Measurements from ENCODE around the gene TLCD1.
A peak's percentile ranks its signal among the peaks of the same experiment; 100 is the strongest.

TLCD1 gene

GRCh38 chr17:28719021-28719433, 7.0 kb downstream of the TLCD1 start (continued):
- TF ChIP-seq, protein P1, sequence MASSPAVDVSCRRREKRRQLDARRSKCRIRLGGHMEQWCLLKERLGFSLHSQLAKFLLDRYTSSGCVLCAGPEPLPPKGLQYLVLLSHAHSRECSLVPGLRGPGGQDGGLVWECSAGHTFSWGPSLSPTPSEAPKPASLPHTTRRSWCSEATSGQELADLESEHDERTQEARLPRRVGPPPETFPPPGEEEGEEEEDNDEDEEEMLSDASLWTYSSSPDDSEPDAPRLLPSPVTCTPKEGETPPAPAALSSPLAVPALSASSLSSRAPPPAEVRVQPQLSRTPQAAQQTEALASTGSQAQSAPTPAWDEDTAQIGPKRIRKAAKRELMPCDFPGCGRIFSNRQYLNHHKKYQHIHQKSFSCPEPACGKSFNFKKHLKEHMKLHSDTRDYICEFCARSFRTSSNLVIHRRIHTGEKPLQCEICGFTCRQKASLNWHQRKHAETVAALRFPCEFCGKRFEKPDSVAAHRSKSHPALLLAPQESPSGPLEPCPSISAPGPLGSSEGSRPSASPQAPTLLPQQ (tag by site-specific recombination; IDR thresholded peaks at IDR 0.05), result no peak
- no peak for TF ChIP-seq ZNF292 (tag by site-specific recombination; IDR thresholded peaks at IDR 0.05; ENCODE audit: borderline replicate concordance, low read depth)

DNA sequence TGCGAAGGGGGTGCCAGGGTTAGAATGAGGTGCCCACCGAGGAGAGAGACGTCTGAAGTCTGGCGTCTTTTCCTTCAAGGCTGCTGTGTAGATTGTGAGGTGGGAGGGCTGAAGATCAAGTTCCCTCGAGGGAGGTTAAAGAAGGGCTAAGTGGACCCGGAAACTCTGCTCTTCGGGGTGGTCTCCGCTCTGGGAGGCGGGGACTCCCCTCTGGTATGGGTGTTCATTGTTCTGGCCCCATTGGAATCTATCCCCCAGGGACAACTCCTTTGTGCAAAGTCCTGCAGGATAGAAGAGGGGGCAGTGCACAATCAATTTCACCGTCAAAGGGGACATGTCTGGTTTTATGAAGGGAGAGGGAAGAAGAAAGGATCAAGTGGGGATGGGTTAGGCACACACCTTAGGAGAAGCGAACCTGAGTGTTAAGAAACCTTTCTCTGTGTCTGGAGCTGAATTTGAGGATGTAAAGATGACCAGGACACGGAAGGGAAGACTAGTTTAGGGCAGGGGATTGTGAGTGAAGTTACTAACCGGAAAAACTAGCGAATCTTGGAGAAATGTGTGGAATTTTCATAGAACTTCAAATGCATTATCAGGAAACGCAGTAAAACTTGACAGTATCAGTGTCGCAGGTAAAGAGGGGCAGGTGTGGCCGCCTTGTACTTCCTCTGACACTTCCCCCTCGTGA, 7.6 kb downstream of the TLCD1 start:
- Histone ChIP-seq H3K4me1 (ENCODE audit: control insufficient read depth, insufficient read depth, low read length) (peaks cover 21% of the 10 kb centered on the region), H3K36me3 (ENCODE audit: control insufficient read depth in 2 of 2, insufficient read depth in 1 of 2, low read length in 2 of 2) (peaks cover 33 to 66% of the 10 kb centered on the region in 2 experiments), H3K27ac (ENCODE audit: extremely low read depth, low read depth, low read length) (peak overlapping the region; percentile 95), H3K9me3 (ENCODE audit: control insufficient read depth, insufficient read depth, low read depth, low read length) (no peaks in the 10 kb centered on the region), H3K4me3 (ENCODE audit: low read depth, low read length) (peak overlapping the region; percentile 67)
- ChIA-PET POLR2A (interaction anchor here (1.1 to 4.3 kb wide), 9 partner anchors 10 to 233 kb away, joined by 4 to 190 read pairs (median 17); partner anchors contain the start of genes BLTP2, NEK8, PHF12 and PIGS), CTCF (interaction anchor here (0.9 to 13.6 kb wide), 2 partner anchors 28 to 45 kb away, joined by 3 to 445 read pairs; partner anchors contain the start of gene TRAF4)
- no peak for TF ChIP-seq ZNF558 (tag by site-specific recombination; IDR thresholded peaks at IDR 0.05)
- no peak for TF ChIP-seq HOXC10 (CRISPR knock-in tag; IDR thresholded peaks at IDR 0.05)
- TF ChIP-seq ZNF792 (tag by site-specific recombination; IDR thresholded peaks at IDR 0.05), result no peak
- TF ChIP-seq ZNF16 (tag by site-specific recombination; IDR thresholded peaks at IDR 0.05; ENCODE audit: low read depth), result no peak
- 0 out of 2 replicates have a peak, but pooled peaks have one; percentile 15 for TF ChIP-seq ZNF394 (tag by site-specific recombination; IDR thresholded peaks at IDR 0.05; ENCODE audit: borderline replicate concordance)
- no peak for TF ChIP-seq KLF17 (tag by site-specific recombination; IDR thresholded peaks at IDR 0.05)
- peak; percentile 3; the same call in 1 of the 2 replicates for TF ChIP-seq SP2 (tag by site-specific recombination; IDR thresholded peaks at IDR 0.05)
- TF ChIP-seq ZNF354C (tag by site-specific recombination; IDR thresholded peaks at IDR 0.05; ENCODE audit: borderline replicate concordance, low read depth), result no peak
- TF ChIP-seq KLF1 (tag by site-specific recombination; IDR thresholded peaks at IDR 0.05), result 0 out of 2 replicates have a peak, but pooled peaks have one; percentile 1
- no peak for TF ChIP-seq ZNF350 (tag by site-specific recombination; IDR thresholded peaks at IDR 0.05)
- peak; percentile 99 for TF ChIP-seq GLIS1 (tag by site-specific recombination; IDR thresholded peaks at IDR 0.05)
- 0 out of 2 replicates have a peak, but pooled peaks have one; percentile 56 for TF ChIP-seq ZFP37 (tag by site-specific recombination; IDR thresholded peaks at IDR 0.05)
- TF ChIP-seq, protein P2, sequence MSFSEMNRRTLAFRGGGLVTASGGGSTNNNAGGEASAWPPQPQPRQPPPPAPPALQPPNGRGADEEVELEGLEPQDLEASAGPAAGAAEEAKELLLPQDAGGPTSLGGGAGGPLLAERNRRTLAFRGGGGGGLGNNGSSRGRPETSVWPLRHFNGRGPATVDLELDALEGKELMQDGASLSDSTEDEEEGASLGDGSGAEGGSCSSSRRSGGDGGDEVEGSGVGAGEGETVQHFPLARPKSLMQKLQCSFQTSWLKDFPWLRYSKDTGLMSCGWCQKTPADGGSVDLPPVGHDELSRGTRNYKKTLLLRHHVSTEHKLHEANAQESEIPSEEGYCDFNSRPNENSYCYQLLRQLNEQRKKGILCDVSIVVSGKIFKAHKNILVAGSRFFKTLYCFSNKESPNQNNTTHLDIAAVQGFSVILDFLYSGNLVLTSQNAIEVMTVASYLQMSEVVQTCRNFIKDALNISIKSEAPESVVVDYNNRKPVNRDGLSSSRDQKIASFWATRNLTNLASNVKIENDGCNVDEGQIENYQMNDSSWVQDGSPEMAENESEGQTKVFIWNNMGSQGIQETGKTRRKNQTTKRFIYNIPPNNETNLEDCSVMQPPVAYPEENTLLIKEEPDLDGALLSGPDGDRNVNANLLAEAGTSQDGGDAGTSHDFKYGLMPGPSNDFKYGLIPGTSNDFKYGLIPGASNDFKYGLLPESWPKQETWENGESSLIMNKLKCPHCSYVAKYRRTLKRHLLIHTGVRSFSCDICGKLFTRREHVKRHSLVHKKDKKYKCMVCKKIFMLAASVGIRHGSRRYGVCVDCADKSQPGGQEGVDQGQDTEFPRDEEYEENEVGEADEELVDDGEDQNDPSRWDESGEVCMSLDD (tag by site-specific recombination; IDR thresholded peaks at IDR 0.05), result 0 out of 2 replicates have a peak, but pooled peaks have one; percentile 8
- peak; percentile 67 for TF ChIP-seq ZNF366 (tag by site-specific recombination; conservative IDR thresholded peaks at IDR 0.05)
- 0 out of 2 replicates have a peak, but pooled peaks have one; percentile 11 for TF ChIP-seq PRDM4 (tag by site-specific recombination; IDR thresholded peaks at IDR 0.05)
- TF ChIP-seq ZNF544 (tag by site-specific recombination; IDR thresholded peaks at IDR 0.05), result no peak
- no peak for TF ChIP-seq ZNF830 (tag by site-specific recombination; IDR thresholded peaks at IDR 0.05; ENCODE audit: low read depth)
- no peak for TF ChIP-seq ZNF214 (tag by site-specific recombination; IDR thresholded peaks at IDR 0.05; ENCODE audit: borderline replicate concordance)
- TF ChIP-seq FEZF1 (tag by site-specific recombination; IDR thresholded peaks at IDR 0.05), result no peak
- TF ChIP-seq PRDM1 (tag by site-specific recombination; IDR thresholded peaks at IDR 0.05), result peak; percentile 40; the same call in 1 of the 2 replicates
- no peak for TF ChIP-seq CTCF (tag by site-specific recombination; IDR thresholded peaks at IDR 0.05)
- TF ChIP-seq ZNF514 (tag by site-specific recombination; IDR thresholded peaks at IDR 0.05), result no peak
- TF ChIP-seq ZNF776 (tag by site-specific recombination; IDR thresholded peaks at IDR 0.05; ENCODE audit: borderline replicate concordance), result no peak
- peak; percentile 15; the same call in 1 of the 2 replicates for TF ChIP-seq ZIC2 (tag by site-specific recombination; IDR thresholded peaks at IDR 0.05)
- no peak for TF ChIP-seq ZNF140 (tag by site-specific recombination; IDR thresholded peaks at IDR 0.05)
